ENCODE results near the gene NFIA.

NFIA gene

GRCh38 chr1:61149010-61149860 lies 66.9 kb downstream of the NFIA start:
- no peak overlapping the region for H3K4me3 ChIP-seq (ENCODE audit: low read length)
- TF ChIP-seq ZNF274 (IDR thresholded peaks at IDR 0.05; ENCODE audit: low read depth, low read length) = no peak

- H3K4me3 ChIP-seq (ENCODE audit: low read length) = no peak overlapping the region
- no peak for TF ChIP-seq ZNF274 (IDR thresholded peaks at IDR 0.05; ENCODE audit: low read depth, low read length)
Measured at GRCh38 chr1:61151565-61151964, 69.2 kb downstream of the NFIA start.

- TF ChIP-seq ZNF274 (IDR thresholded peaks at IDR 0.05; ENCODE audit: low read depth, low read length) = no peak
- no peak overlapping the region for H3K4me3 ChIP-seq (ENCODE audit: low read length)
Measured at GRCh38 chr1:61152066-61152465, 69.7 kb downstream of the NFIA start.

GRCh38 chr1:61152469-61153105 lies 70.2 kb downstream of the NFIA start:
- TF ChIP-seq ZNF274 (IDR thresholded peaks at IDR 0.05; ENCODE audit: low read depth, low read length) = no peak
- H3K4me3 ChIP-seq (ENCODE audit: low read length) = no peak overlapping the region

- no peak overlapping the region for H3K4me3 ChIP-seq (ENCODE audit: low read length)
- no peak for TF ChIP-seq ZNF274 (IDR thresholded peaks at IDR 0.05; ENCODE audit: low read depth, low read length)
Measured at GRCh38 chr1:61156576-61157467, 74.5 kb downstream of the NFIA start.

DNA sequence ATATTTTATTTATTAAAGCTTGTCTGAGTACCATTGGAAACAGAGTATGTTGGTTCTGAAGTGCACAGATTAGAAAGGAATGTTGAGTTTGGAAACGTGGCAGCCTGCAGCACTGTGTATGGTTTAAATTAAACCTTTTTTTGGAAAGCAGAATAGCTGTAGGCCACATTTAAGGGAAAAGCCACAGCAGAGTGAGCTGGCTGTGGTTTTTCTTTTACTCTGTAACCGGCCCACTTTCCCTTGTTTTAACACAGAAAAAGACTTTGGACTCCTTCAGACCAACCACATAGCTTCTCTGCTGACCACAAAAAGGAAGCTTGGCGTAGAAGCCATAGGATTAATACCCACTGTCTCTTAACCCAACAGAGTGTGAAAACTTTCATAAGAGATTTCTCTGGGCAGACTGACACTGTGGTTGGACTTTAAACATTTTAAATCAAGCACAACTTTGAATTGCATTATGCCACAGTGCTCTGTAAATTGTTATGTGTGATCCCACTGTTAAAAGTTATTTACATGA lies 75.2 kb downstream of the NFIA start:
- TF ChIP-seq ZNF274 (IDR thresholded peaks at IDR 0.05; ENCODE audit: low read depth, low read length) = no peak
- H3K4me3 ChIP-seq (ENCODE audit: low read length) = no peak overlapping the region

- no peak overlapping the region for H3K4me3 ChIP-seq (ENCODE audit: low read length)
- no peak for TF ChIP-seq ZNF274 (IDR thresholded peaks at IDR 0.05; ENCODE audit: low read depth, low read length)
Measured at GRCh38 chr1:61158591-61158990, 76.2 kb downstream of the NFIA start.

GRCh38 chr1:61160526-61160925 lies 78.2 kb downstream of the NFIA start:
- TF ChIP-seq ZNF274 (IDR thresholded peaks at IDR 0.05; ENCODE audit: low read depth, low read length) = no peak
- no peak overlapping the region for H3K4me3 ChIP-seq (ENCODE audit: low read length)

DNA sequence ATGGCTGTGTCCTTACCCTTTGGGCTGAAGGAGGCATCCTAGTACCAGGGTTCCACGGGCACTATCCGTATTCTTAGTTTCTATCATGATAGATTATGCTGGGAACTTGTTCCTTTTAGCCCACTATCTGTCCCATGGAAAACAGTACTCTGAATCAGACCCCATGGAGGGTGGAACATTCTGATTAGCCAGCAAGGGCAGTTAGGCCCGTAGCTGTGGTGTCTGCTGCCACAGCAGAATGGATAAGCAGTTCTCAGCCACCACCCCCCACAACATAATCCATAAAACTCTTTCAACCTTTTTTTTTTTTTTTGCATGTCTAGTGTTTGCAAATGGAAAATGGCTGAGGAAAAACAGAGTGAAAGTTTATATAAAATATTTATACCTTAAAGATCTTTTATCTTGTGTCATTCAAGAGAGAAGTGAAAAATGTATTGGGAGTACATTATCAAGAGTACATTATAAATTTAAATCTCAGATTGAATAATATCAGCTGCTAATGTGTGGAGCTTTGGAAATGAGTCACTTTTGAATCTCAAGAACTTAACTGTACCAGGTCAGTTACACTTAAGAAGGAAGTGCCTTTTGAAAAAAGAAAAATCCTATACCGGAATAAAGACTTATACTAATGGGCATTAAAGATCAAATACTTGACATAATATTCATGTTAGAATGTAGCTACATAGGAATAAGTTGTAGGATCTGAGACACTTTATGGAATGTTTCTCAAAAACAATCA lies 80.3 kb downstream of the NFIA start:
- H3K4me3 ChIP-seq (ENCODE audit: low read length) = no peak overlapping the region
- no peak for TF ChIP-seq ZNF274 (IDR thresholded peaks at IDR 0.05; ENCODE audit: low read depth, low read length)

GRCh38 chr1:61163355-61163754 lies 81.0 kb downstream of the NFIA start:
- H3K4me3 ChIP-seq (ENCODE audit: low read length) = no peak overlapping the region
- TF ChIP-seq ZNF274 (IDR thresholded peaks at IDR 0.05; ENCODE audit: low read depth, low read length) = no peak

DNA sequence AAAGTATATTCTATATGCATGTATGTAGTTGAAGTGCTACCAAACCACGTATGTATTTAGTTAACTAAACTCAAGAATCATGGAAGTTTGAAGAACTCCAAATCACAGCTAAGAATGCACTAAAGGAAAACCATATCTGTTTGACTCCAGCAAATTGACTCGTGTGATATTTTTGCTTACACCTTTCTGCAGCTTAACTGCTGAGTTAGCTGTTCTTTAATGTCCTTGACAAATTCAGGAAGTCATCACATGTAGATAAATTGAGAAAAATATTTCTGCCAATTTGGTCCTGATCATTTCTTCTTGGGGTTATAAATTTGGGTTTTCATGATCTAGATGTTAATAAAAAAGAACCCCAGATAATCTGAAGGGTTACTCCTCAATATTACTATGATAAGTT lies 83.0 kb downstream of the NFIA start:
- H3K4me3 ChIP-seq (ENCODE audit: low read length) = no peak overlapping the region
- TF ChIP-seq ZNF274 (IDR thresholded peaks at IDR 0.05; ENCODE audit: low read depth, low read length) = no peak

DNA sequence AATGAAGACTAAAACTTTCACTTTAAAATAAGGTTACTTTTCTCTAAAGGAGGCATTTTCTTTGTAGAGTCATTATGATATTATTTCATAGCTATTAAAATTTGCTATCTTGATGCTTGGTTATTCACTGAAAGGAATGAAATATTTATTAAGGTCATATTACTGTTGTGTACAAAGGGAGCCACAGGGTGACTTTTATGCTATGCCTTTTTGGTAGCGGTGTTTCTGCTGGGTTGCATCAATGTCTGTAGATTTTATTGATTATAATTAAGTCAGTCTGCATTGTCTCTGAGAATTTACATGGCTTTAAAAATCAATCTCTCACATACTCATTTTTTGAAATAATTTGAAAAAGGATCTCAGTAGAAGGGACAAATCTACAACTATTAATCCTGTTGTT lies 84.9 kb downstream of the NFIA start:
- no peak for TF ChIP-seq ZNF274 (IDR thresholded peaks at IDR 0.05; ENCODE audit: low read depth, low read length)

DNA sequence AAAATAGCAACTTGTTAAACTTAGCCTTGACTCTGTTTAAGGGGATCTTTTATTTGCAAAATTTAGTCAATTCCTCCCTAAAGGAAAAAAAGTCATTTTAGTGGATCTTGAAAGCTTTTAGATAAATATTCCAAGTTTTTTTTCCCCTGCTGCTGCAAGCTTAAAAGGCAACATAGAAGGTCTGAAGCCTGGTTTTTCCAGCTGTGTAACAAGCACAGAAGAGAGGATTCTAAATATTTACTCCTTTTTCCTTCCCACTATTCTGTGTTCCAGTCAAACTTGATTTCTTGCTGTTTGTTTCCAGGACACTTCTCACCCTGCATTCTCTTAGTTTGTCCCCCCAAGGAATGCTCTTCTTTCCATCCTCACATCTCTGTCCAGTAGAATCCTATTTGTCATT lies 86.7 kb downstream of the NFIA start:
- no peak overlapping the region for H3K4me3 ChIP-seq (ENCODE audit: low read length)
- no peak for TF ChIP-seq ZNF274 (IDR thresholded peaks at IDR 0.05; ENCODE audit: low read depth, low read length)

More for the DNA sequence above, 84.9 kb downstream of the NFIA start:
- H3K4me3 ChIP-seq (ENCODE audit: low read length) = no peak overlapping the region
